Measurements from ENCODE around the gene SLC25A52.

DNA sequence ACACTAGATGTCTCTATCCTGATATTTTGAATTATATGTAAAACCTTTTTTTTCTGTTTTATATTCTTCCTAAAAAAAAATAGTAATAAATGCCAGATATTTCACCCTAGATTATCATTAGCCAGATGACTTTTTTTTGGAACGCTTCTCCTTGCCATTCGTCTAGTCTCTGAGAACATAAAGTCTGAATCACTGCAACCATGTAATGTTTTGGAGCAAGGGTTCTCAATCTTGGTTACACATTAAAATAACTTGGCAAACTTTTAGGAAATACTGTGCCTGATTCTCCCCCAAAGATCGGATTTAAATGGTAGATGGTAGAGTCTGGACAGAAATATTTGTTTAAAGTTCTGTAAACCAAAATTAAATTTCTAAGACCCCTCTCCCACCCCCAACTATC lies 21.0 kb downstream of the SLC25A52 start:
- no peak for TF ChIP-seq CTCF (IDR thresholded peaks at IDR 0.05)
- TF ChIP-seq POLR2A (IDR thresholded peaks at IDR 0.05) = no peak

Measured in testis (tissue), 2 donors.